Naive thymus-derived CD8-positive, alpha-beta T cell (primary cell): ENCODE measurements around the gene CDK2. TPM values are rescaled to one million over a fixed set of nuclear protein-coding genes. Genes with fewer than 3 reads are reported as not detected.
"Not testable (repeated sequence)": the region's sequence is repeated elsewhere in the genome, so short reads cannot be mapped to it uniquely, and the experiment has no call there.

ENCODE experiments used
- ATAC-seq, 2 donors: fragments of 150-1000 bp; cut with Tn5 transposase in 1 of 2; sonication (Bioruptor Pico), chemical (Tn5 transposase) in 1 of 2; 1 replicate in 1 of 2; 2 replicates in 1 of 2; pipeline ENCODE4 v1.10.0; 2021; ENCODE audit warnings: mild to moderate bottlenecking in 2 of 2, moderate library complexity in 2 of 2
- POLR2A ChIA-PET: fragments of 350-600 bp; sonication (Branson Sonifier 250); formaldehyde crosslinking; loops from one replicate; lab custom pipeline; 2021; ENCODE audit warnings: antibody characterized with exemption; lab: Charles Lee
- DNase-seq, 10 donors: peaks; one replicate each; pipeline versions ENCODE4 v3.0.0 to v3.0.0-alpha.2; 2020 to 2022
- H3K27ac Mint-ChIP-seq, 10 donors: one replicate each; pipeline ENCODE4 v1.8.0; 2020 to 2022; ENCODE audit warnings: mild to moderate bottlenecking in 10 of 10, mixed read lengths in 10 of 10, moderate library complexity in 4 of 10, inconsistent platforms in 1 of 10
- H3K27me3 Mint-ChIP-seq, 5 donors: one replicate each; pipeline ENCODE4 v1.8.0; 2021 to 2022; ENCODE audit warnings: mixed read lengths in 5 of 5
- H3K36me3 Mint-ChIP-seq, 3 donors: one replicate each; pipeline ENCODE4 v1.8.0; 2020 to 2022; ENCODE audit warnings: mixed read lengths in 3 of 3, mild to moderate bottlenecking in 2 of 3, inconsistent platforms in 1 of 3
- H3K4me1 Mint-ChIP-seq, 4 donors: one replicate each; pipeline ENCODE4 v1.8.0; 2021 to 2022; ENCODE audit warnings: mixed read lengths in 4 of 4
- H3K4me3 Mint-ChIP-seq, 10 donors: one replicate each; pipeline ENCODE4 v1.8.0; 2020 to 2022; ENCODE audit warnings: mild to moderate bottlenecking in 10 of 10, mixed read lengths in 10 of 10, moderate library complexity in 6 of 10, inconsistent platforms in 1 of 10
- H3K9me3 Mint-ChIP-seq, 9 donors: one replicate each; pipeline ENCODE4 v1.8.0; 2020 to 2022; ENCODE audit warnings: mixed read lengths in 9 of 9, mild to moderate bottlenecking in 3 of 9, inconsistent platforms in 1 of 9, moderate library complexity in 1 of 9
- polyA plus RNA-seq, 3 donors: library from polyadenylated mRNA; unstranded; fragments of 300-500 nt; fragmentation: Illumina TruSeq; gene quantifications; one replicate each; pipeline ENCODE4 v1.2.3, GENCODE V29; 2021
- total RNA-seq, 8 experiments: library from RNA in 2 of 8; stranded (reverse) in 2 of 8; gene quantifications; one replicate each; pipeline ENCODE4 v1.2.3 and lab custom pipeline; 2021 to 2026

The CDK2 gene
- total and polyA plus RNA-seq, 5 experiments from 2014 or later, result 8.0 to 30.8 (median 12.4) TPM

DNA sequence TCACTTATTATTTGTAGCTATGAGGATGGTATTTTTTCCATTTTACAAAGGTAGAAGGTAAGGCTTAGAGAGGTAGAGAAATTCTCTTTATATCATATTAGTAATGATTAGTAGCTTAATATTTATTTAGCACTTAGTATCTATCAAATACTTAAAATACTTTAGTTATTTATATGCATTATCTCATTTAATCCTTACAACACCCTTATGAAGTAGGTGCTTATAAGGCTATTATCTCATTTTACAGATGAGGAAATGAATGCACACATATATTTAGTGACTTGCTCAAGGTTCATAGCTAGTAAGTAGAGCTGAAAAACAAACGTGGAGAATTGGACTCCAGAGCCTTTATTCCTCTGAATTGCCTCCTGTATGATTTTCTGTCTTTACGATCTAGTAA is 18.2 kb downstream of the CDK2 start:
- Mint-ChIP-seq H3K4me3 (no peak overlapping the region), H3K27me3 (no peaks in the 10 kb centered on the region), H3K36me3 (peaks cover 0 to 76% (median 10%) of the 10 kb centered on the region in 3 donors), H3K4me1 (peaks cover 8 to 26% (median 18%) of the 10 kb centered on the region in 4 donors), H3K9me3 (no peaks in the 10 kb centered on the region), H3K27ac (no peak overlapping the region)
- POLR2A ChIA-PET, result interaction anchor here (0.5 to 5.2 kb wide), 3 partner anchors 9 to 198 kb away, joined by 3 to 29 read pairs (median 3); partner anchors contain the start of gene RAB5B
- DNase-seq (no peak), ATAC-seq (no peak)

DNA sequence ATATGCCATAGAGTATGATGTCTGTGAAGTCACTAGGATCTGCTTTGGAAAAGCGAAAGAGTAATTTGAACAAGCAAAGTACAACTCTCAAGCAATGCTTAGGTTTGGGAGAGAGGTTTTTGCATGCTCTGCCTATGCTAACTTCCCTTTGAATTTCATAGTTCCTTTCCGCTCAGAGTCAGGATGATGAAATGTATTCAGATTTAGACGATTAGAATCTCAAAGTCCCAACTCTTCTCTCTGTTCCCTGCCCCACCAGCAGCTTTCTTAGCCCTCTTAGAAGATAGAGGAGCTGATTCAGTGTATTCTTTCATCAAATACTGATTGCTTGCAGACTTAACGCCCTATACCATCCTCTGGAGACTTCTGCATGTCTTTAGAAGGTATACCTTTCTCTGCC is 18.7 kb downstream of the CDK2 start:
- H3K27ac Mint-ChIP-seq, result no peak overlapping the region
- peaks cover 5 to 23% (median 14%) of the 10 kb centered on the region in 4 donors for H3K4me1 Mint-ChIP-seq
- POLR2A ChIA-PET, result interaction anchor here (0.5 to 5.2 kb wide), 2 partner anchors 11 to 197 kb away, joined by 3 to 29 read pairs; partner anchors contain the start of gene RAB5B
- H3K4me3 Mint-ChIP-seq, result peak overlapping the region in 1 of 10 donors; percentile 6
- H3K27me3 Mint-ChIP-seq, result no peaks in the 10 kb centered on the region
- no peak for ATAC-seq
- DNase-seq, result no peak
- H3K9me3 Mint-ChIP-seq, result no peaks in the 10 kb centered on the region
- peaks cover 0 to 77% (median 8%) of the 10 kb centered on the region in 3 donors for H3K36me3 Mint-ChIP-seq

DNA sequence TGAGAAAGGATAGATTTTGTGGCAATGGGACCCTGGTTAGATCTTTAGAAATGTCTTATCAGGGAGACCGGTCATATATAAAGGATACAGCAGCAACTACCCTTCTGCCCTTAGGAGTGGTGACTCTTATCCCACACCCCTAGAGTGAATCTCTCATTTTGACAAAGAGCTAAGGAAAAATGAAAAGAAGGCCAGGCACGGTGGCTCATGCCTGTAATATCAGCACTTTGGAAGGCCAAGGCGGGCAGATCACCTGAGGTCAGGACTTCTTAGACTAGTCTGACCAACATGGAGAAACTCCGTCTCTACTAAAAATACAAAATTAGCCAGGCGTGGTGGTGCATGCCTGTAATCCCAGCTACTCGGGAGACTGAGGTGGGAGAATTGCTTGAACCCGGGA is 19.3 kb downstream of the CDK2 start:
- Mint-ChIP-seq H3K27ac (peak overlapping the region in 1 of 10 donors; percentile 75), H3K36me3 (peaks cover 0 to 77% (median 8%) of the 10 kb centered on the region in 3 donors)
- not testable (repeated sequence) for H3K4me3 Mint-ChIP-seq

DNA sequence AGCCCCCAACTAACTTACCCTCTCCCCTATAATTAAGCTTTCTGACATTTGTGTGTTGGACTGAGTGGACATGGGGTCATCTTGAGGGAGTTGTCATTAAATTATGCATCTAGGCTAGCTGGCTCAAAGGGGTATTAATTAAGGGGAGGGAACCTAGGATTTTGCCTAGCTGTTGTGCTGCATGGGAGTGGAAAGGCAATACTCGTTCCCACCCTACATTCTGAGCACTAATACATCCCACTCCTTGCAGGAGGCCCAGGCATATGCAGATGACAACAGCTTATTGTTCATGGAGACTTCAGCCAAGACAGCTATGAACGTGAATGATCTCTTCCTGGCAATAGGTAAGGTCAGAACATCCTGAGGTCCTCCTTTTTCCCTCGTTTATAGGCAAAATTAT is 24.5 kb downstream of the CDK2 start:
- Mint-ChIP-seq H3K36me3 (peaks cover 0 to 77% (median 19%) of the 10 kb centered on the region in 3 donors), H3K27ac (no peak overlapping the region), H3K9me3 (no peaks in the 10 kb centered on the region), H3K4me3 (no peak overlapping the region), H3K27me3 (no peaks in the 10 kb centered on the region), H3K4me1 (peaks cover 2 to 3% (median 2%) of the 10 kb centered on the region in 4 donors)
- no peak for DNase-seq
- POLR2A ChIA-PET, result interaction anchor here (0.5 to 1.5 kb wide), 3 partner anchors 14 to 28 kb away, joined by 3 to 6 read pairs (median 3); no protein-coding TSS in a partner anchor
- ATAC-seq, result no peak

More for the DNA sequence above, 19.3 kb downstream of the CDK2 start:
- not testable (repeated sequence) for H3K9me3 Mint-ChIP-seq, DNase-seq, ATAC-seq, H3K27me3 Mint-ChIP-seq
- H3K4me1 Mint-ChIP-seq, result peaks cover 5 to 19% (median 10%) of the 10 kb centered on the region in 4 donors
- POLR2A ChIA-PET, result interaction anchor here (5.2 kb wide), 1 partner anchor 12 kb away, joined by 29 read pairs; the partner anchor contains the start of gene RAB5B

DNA sequence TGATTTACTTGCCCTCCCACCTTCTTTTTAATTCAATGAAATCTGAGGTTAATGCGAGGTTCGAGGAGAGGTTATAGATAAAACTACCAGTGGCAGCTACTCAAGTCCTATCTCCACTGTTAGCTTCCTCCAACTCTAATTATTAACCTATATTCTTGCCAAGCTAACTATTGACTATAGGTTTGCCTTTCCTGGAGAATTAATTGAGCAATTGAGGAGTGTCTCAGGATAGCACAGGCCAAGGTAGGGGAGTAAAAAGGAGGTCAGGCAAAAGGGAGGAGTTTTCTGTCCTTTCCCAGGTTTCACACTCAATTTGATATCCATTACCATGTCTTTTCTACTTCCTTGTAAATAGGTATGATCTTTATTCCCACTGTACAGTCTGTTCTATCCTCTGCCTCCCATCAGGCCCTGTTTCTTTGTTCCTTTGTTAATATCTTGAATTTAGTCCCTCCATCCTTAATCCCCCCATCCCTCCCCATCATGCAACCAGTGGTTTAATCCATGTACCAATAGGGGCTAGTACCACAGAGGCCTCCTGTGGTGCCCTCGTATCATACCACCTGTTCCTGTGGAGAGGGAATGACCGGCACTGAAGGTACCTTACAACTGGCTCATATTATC is 26.7 kb downstream of the CDK2 start:
- H3K27me3 Mint-ChIP-seq, result peaks cover 0 to 8% (median 0%) of the 10 kb centered on the region in 5 donors
- ATAC-seq, result no peak
- POLR2A ChIA-PET, result interaction anchor here (0.5 to 1.2 kb wide), 2 partner anchors 9 to 197 kb away, joined by 3 to 4 read pairs; no protein-coding TSS in a partner anchor
- H3K4me1 Mint-ChIP-seq, result peaks cover 10 to 20% (median 18%) of the 10 kb centered on the region in 4 donors
- H3K4me3 Mint-ChIP-seq, result no peak overlapping the region
- no peaks in the 10 kb centered on the region for H3K9me3 Mint-ChIP-seq
- no peak for DNase-seq
- H3K27ac Mint-ChIP-seq, result peak overlapping the region in 2 of 10 donors; percentile 38 to 69
- H3K36me3 Mint-ChIP-seq, result peaks cover 0 to 59% (median 19%) of the 10 kb centered on the region in 3 donors

DNA sequence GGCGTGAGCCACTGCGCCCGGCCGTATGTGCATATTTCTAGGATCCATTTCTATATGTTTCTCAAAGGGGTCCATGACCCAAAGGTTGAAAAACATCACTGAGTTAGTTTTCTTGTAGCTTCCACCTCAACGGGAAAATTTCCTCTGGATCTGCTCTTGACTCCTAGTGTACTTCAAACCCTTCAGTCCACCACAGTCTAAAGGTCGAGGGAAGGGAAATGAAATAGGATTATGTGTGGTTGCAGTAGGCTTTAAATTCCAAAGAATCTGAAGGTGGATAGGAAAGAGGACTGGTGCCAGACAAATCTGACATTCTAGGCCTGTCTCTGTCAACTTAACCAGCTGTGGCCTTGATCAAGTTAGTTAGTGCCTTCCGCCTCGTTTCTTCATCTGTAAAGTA is 28.7 kb downstream of the CDK2 start:
- DNase-seq, result no peak
- Mint-ChIP-seq H3K4me3 (no peak overlapping the region), H3K4me1 (peaks cover 13 to 26% (median 22%) of the 10 kb centered on the region in 4 donors), H3K36me3 (peaks cover 0 to 40% (median 17%) of the 10 kb centered on the region in 3 donors), H3K9me3 (no peaks in the 10 kb centered on the region), H3K27ac (no peak overlapping the region), H3K27me3 (peaks cover 0 to 14% (median 0%) of the 10 kb centered on the region in 5 donors)
- ATAC-seq, result no peak
- POLR2A ChIA-PET, result interaction anchor here (1.0 to 2.4 kb wide), 7 partner anchors 11 to 194 kb away, joined by 3 to 12 read pairs (median 4); partner anchors contain the start of genes PYM1, RAB5B, SMARCC2 and ZC3H10

DNA sequence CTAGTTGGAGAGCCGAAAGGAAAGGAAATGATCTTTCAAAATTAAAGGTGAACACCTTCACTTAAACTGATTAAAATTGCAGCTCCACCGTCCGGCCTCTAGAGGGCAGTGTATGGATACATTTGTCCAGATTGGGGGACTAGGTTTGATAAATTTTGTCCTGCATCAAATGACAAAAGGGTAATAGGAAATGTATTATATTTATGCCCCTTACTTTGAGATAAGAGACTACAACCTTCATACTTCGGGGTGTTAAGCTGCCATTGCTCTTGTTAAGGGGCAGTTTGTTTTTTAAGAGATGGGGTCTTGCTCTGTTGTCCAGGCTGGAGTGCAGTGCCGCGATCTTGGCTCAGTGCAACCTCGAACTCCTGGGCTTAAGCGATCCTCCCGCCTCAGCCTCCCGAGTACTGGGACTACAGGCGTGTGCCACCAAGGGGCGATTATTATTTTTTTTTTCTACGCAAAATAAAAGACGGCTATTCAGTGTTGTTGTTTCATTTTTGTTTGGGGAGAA is 29.6 kb downstream of the CDK2 start:
- peak overlapping the region in 9 of 10 donors; percentile 28 to 79 (median 60) for H3K4me3 Mint-ChIP-seq
- peak; percentile 72 to 81 for ATAC-seq
- POLR2A ChIA-PET, result interaction anchor here (0.7 to 2.4 kb wide), 10 partner anchors 10 to 193 kb away, joined by 3 to 12 read pairs (median 4); partner anchors contain the start of genes PYM1, RAB5B, RPS26 and SMARCC2
- peak; percentile 32 to 83 (median 62) for DNase-seq
- peak overlapping the region in 8 of 10 donors; percentile 24 to 78 (median 54) for H3K27ac Mint-ChIP-seq
- no peaks in the 10 kb centered on the region for H3K9me3 Mint-ChIP-seq
- H3K27me3 Mint-ChIP-seq, result peaks cover 0 to 14% (median 0%) of the 10 kb centered on the region in 5 donors
- peaks cover 0 to 32% (median 13%) of the 10 kb centered on the region in 3 donors for H3K36me3 Mint-ChIP-seq
- peaks cover 13 to 26% (median 22%) of the 10 kb centered on the region in 4 donors for H3K4me1 Mint-ChIP-seq

DNA sequence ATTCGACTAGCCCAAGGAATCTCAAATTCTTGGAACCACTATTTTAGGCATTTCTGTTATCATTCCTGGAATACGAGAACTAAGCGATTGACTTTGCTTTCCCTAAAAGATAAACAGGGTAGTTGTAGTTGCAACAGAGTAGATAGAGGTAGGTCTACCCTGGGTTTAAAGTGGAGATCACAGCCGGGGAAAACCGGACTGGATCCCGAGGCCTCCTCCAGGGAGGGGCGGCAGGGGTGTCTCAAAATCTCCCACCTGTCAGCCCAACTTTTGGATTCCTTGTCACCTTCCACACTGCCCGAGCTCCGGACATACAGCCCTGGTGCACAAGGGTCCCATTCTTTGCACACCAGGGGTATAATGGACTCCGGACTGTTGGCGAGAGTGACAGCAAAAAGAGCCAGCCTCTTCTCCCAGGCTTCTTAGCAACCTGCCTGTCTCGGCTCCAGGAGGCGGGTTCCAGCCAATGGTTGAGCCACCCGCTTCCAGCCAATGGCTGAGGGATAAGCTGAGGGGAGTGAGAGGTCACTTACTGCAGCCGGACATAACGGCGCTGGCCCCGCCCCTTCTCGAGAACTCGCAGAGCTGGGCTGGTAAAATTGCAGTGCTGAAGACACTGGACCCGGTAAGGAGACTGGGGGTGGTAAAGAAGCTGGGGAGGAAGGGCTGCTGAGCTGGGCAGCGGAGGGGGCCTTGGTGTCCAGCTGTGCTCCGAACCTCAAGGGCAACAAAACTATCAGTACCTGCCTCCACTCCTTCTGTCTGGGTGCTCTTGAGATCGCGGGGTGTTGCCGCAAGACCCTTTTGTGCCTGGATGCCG is 30.3 kb downstream of the CDK2 start, which contains the start of gene SUOX:
Gene SUOX, plus strand, starts transcription at position 562 of the 820 bp plus-strand sequence. CDS start 4,946 bp downstream, outside the sequence.
- H3K4me1 Mint-ChIP-seq, result peaks cover 13 to 26% (median 22%) of the 10 kb centered on the region in 4 donors
- peaks cover 0 to 14% (median 0%) of the 10 kb centered on the region in 5 donors for H3K27me3 Mint-ChIP-seq
- peaks cover 0 to 25% (median 10%) of the 10 kb centered on the region in 3 donors for H3K36me3 Mint-ChIP-seq
- H3K9me3 Mint-ChIP-seq, result no peaks in the 10 kb centered on the region
- POLR2A ChIA-PET, result interaction anchor here (0.8 to 2.4 kb wide), 11 partner anchors 22 to 121 kb away, joined by 3 to 12 read pairs (median 7); partner anchors contain the start of genes PA2G4, RAB5B, RPS26 and ZC3H10
- ATAC-seq (peak; percentile 30 to 40), DNase-seq (peak in 1 of 10 donors; percentile 25)
- H3K27ac Mint-ChIP-seq, result peak within 1 kb of the TSS in 9 of 10 donors; percentile 24 to 78 (median 53)
- peak within 1 kb of the TSS; percentile 43 to 79 (median 67) for H3K4me3 Mint-ChIP-seq

DNA sequence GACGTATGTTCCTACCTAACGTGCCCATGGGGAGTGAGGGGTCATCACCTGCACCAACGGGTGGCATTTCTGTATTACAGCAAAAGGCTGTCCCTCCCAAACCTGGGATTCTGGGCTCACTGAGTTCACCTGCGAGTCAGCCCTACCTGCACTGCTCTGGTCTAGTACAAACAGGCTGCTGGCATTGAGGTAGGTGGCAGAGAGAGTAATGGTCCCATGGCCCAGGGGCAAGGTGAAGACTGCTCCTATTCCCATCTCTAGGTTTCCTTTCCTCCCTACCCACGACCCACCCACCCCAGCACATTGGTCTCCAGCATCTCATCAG is 30.9 kb downstream of the CDK2 start:
- POLR2A ChIA-PET, result interaction anchor here (0.6 to 2.4 kb wide), 10 partner anchors 9 to 121 kb away, joined by 3 to 8 read pairs (median 4); partner anchors contain the start of genes PA2G4, RAB5B and ZC3H10
- Mint-ChIP-seq H3K4me1 (peaks cover 13 to 26% (median 22%) of the 10 kb centered on the region in 4 donors), H3K27ac (peak overlapping the region in 3 of 10 donors; percentile 9 to 44 (median 13)), H3K9me3 (no peaks in the 10 kb centered on the region), H3K27me3 (peaks cover 0 to 14% (median 0%) of the 10 kb centered on the region in 5 donors), H3K4me3 (peak overlapping the region; percentile 36 to 79 (median 62)), H3K36me3 (peaks cover 0 to 19% (median 5%) of the 10 kb centered on the region in 3 donors)
- ATAC-seq, result peak in 1 of 2 donors; percentile 42
- DNase-seq, result no peak

DNA sequence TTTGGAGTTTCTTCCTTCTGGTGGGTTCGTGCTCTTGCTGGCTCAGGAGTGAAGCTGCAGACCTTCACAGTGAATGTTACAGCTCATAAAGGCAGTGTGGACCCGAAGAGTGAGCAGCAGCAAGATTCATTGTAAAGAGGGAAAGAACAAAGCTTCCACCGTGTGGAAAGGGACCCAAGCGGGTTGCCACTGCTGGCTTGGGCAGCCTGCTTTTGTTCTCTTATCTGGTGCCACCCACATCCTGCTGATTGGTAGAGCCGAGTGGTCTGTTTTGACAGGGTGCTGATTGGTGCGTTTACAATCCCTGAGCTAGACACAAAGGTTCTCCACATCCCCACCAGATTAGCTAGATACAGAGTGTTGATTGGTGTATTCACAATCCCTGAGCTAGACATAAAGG is 32.9 kb downstream of the CDK2 start:
- DNase-seq, H3K9me3 Mint-ChIP-seq, H3K4me3 Mint-ChIP-seq, H3K36me3 Mint-ChIP-seq, ATAC-seq: not testable (repeated sequence)
- H3K27ac Mint-ChIP-seq, result peak overlapping the region in 4 of 10 donors; percentile 27 to 61 (median 44)
- H3K27me3 Mint-ChIP-seq, result peaks cover 0 to 14% (median 0%) of the 10 kb centered on the region in 5 donors
- POLR2A ChIA-PET, result interaction anchor here (1.1 to 1.8 kb wide), 2 partner anchors 22 to 254 kb away, joined by 3 to 4 read pairs; no protein-coding TSS in a partner anchor
- H3K4me1 Mint-ChIP-seq, result peaks cover 13 to 26% (median 22%) of the 10 kb centered on the region in 4 donors

DNA sequence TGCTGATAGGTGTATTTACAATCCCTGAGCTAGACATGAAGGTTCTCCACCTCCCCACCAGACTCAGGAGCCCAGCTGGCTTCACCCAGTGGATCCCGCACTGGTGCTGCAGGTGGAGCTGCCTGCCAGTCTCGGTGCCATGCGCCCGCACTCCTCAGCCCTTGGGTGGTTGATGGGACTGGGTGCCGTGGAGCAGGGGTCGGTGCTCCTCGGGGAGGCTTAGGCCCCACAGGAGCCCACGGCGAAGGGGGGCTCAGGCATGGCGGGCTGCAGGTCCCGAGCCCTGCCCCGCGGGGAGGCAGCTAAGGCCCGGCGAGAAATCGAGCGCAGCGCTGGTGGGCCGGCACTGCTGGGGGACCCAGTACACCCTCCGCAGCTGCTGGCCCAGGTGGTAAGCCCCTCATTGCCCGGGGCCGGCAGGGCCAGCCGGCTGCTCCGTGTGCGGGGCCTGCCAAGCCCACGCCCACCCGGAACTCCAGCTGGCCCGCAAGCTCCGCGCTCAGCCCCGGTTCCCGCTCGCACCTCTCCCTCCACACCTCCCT is 33.4 kb downstream of the CDK2 start:
- Mint-ChIP-seq H3K4me1 (peaks cover 13 to 28% (median 23%) of the 10 kb centered on the region in 4 donors), H3K27me3 (peaks cover 0 to 14% (median 0%) of the 10 kb centered on the region in 5 donors)
- H3K9me3 Mint-ChIP-seq, H3K4me3 Mint-ChIP-seq, H3K27ac Mint-ChIP-seq, ATAC-seq, DNase-seq, H3K36me3 Mint-ChIP-seq: not testable (repeated sequence)
- POLR2A ChIA-PET, result interaction anchor here (1.1 kb wide), 1 partner anchor 255 kb away, joined by 3 read pairs; no protein-coding TSS in a partner anchor
